ENCODE results near the gene ENDOU.

The ENDOU gene, protein sequence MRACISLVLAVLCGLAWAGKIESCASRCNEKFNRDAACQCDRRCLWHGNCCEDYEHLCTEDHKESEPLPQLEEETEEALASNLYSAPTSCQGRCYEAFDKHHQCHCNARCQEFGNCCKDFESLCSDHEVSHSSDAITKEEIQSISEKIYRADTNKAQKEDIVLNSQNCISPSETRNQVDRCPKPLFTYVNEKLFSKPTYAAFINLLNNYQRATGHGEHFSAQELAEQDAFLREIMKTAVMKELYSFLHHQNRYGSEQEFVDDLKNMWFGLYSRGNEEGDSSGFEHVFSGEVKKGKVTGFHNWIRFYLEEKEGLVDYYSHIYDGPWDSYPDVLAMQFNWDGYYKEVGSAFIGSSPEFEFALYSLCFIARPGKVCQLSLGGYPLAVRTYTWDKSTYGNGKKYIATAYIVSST

DNA sequence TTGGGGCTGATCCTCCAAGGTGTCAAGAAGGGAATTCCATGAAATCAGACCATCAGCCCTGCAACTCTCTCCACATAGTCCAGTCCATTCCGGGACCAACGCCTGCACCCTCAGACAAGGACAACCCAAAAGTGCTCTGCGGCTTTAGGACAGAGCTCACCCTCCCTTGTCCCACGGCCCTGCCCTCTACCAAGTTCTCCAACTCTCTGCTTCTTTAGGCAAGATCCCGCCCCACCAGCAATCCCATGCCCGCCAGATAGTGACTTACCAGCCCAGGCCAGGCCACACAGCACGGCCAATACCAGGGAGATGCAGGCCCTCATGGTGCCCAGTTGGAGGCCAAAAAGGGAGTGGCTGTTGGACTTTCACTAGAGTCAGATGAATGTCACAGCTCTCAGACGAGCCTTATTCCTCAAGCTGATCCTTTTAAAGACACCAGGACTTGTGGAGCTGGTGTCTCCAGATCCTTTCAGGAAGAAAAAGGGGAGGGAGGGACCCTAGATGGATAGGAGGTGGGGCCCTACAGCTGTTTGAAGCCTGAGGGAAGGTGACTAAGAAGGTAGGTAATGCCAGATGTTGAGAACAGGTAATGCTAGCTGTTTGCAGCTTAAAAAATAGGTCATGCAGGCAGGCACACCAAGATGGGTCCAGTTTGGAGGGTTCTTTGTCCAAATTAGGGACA, at the start of gene ENDOU:
ENDOU (minus strand) TSS at position 400 of the 682 bp plus-strand sequence; CDS start at position 323, 77 bp downstream.
- no peak for DNase-seq

GRCh38 chr12:47774663-47775062, 49.4 kb upstream of the ENDOU start:
- peak in 1 of 3 donors; percentile 34 for DNase-seq

DNA sequence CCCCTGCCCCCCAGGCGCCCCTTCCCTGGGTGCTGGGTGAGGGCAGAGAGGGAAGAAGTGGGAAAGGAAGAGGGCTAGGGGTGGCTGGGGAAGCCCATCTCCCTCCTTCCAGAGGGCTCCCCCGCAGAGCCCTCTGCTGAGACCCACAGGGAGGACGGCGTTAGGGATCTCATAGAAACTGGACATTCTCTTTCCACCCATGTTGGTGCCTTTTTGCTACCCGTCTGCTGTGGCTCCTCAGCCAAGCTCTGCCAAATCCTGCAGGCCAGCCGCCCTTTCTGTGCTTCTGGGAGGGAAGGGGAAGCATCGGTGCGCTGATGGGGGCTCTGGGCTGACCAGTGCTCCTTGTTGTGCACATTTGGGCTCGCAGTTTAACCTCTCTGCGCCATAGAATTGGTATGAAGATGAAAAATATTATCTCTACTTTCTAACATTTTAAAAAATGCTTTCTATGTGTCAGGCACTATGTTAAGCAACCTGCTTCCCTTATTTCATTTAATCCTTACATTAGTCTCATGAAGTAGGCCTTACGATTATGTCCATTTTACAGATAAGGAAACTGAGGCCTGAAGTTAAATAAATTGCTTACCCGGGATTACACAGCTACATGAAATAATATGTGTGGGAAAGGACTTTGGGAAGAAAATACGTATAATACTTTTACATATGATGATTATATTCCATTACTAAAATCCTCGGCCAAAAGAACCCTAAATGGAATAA, 48.7 kb upstream of the ENDOU start:
- peak in 1 of 3 donors; percentile 29 for DNase-seq

DNA sequence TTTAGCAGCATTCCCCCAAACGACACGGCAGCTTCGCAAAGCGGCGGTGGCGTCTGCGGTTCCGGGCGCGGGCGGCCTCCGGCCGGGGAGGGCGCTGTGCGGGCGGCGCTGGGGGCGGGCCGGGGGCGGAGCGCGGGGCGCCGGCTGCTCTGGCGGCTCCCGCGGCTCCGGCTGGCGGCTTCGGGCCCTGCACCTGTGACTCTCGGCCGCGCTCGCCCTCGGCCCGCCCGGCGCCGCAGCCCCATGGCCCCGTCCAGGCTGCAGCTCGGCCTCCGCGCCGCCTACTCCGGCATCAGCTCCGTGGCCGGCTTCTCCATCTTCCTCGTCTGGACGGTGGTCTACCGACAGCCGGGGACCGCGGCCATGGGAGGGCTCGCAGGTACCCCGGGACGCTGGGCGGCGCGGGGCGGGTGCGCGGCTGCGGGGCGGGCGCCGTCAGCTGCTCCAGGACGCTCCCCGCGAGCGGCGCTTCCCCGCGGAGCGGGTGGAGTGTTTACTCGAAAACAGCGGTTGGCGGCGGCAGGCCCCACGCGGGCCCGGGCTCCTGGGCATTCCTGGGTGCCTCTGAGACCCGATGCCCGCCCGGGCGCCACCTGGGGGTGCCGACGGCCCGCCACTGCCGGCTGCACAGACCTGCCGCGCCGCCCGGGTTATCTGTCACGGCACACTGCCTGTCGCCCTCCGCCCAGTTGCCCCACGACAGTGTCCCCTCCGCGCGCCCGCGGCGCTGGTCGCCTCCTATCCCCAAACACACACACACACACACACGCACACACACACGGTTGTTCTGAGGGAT, 48.0 kb upstream of the ENDOU start, which contains the start of gene SLC48A1:
SLC48A1 (plus strand) TSS at position 177 of the 796 bp plus-strand sequence; CDS start at position 244, 67 bp downstream.
- DNase-seq, result peak; percentile 59 to 88 (median 73)

GRCh38 chr12:47772738-47773061, 47.4 kb upstream of the ENDOU start:
- no peak for DNase-seq

DNA sequence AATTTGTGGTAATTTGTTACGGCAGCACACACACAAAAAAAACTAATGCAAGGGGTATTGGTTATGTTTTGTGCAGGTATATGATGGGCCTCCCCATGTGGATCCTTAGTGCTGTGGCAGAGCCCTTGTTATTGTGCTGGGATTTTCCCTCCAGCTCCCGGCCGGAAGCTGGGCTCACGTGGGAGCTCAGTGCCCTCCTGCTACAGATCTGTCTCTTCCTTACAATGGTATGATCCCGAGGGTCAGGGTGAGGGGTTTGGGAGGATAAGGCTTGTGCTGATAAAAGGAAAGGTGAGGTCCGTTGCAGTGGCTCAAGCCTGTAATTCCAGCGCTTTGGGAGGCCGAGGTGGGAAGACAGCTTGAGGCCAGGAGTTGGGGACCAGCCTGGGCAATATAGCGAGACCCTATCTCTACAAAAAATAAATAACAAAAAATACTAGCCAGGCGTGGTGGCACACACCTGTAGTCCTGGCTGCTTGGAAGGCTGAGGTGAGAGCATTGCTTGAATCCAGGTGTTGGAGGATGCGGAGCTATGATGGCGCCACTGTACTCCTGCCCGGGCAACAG, 46.9 kb upstream of the ENDOU start:
- no peak for DNase-seq

DNA sequence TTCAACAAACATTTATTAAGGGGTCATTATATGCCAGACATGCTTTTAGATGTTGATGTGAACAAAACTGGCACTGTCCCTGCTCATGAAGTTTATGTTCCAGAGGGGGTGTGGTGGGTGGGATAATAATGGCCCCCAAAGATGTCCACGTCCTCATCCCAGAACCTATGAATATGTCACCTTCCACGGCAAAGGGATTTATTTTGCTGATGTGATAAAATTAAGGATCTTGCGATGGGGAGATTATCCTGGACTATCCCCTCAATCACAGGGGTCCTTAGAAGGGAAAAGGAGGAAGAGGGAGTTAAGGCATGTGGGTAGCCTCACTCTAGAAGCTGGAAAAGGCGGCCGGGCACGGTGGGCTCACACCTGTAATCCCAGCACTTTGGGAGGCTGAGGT, 46.0 kb upstream of the ENDOU start:
- no peak for DNase-seq

DNA sequence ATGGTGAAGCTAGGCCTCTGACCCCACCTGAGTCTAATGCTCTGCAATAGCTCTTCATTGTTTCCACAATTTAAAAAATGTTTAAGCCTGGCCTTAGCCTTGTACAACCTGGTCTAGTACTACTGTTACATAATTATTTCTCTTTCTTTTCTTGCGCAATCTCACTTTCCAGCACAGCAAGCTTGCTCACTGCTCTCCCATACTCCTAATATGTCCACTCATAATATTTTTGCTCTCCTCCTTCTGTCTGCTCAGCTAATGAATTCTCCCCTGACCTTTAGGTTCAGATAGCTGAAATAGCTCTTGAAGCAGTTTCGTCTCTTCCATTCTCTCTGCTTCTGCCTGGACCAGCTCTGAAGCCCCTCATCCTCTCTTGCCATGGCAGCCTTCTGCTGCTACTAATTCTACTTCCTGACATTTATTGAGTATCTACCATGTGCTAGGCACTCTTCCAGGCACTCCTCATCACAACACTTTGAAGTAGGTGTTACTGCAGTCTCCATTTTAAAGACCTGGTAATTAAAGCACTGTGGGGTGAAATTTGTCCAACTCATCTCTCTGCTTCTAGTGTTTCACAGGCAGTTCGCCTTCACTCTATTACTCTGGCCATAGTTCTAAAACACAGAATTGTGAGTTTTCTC, 44.9 kb upstream of the ENDOU start:
- DNase-seq, result peak; percentile 54 to 85 (median 70)

DNA sequence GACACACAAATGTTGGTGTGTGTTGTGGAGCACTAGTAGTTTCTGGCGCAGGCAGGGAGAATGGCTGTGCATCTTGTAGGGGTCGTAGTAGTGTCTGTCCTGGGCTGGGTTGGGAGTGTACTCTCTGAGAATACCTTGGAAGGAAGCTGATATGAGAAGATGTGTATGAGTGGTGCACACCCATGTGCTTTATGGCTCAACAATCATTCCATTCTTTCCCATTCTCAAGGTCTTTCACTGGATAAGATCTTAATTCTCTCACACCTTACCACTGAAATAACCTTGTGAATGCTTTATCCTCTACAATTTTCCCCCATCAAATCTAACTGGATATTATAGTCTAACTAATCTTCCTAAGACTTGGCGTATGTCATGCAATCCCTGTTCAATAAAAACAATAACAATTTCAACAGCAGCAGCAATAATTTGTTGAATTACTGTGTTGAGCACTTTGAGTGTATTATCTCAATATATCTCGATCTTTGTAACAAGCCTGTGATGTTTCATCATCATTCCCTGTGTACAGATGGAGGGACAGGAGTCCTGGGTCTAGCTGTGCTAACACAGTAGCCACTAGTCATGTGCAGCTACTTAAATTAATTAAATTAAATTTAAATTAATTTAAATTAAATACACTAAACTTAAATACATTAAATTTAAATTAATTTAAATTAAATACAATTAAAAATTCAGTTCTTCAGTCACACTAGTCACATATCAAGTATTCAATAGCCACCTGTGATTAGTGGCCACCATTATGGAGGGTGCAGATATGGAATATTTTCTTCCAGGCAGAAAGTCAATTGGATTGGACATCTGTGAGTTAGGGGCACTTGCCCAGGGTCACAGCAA, 44.2 kb upstream of the ENDOU start:
- DNase-seq, result no peak

- DNase-seq, result no peak
Measured at GRCh38 chr12:47768323-47768811, 43.1 kb upstream of the ENDOU start.

DNA sequence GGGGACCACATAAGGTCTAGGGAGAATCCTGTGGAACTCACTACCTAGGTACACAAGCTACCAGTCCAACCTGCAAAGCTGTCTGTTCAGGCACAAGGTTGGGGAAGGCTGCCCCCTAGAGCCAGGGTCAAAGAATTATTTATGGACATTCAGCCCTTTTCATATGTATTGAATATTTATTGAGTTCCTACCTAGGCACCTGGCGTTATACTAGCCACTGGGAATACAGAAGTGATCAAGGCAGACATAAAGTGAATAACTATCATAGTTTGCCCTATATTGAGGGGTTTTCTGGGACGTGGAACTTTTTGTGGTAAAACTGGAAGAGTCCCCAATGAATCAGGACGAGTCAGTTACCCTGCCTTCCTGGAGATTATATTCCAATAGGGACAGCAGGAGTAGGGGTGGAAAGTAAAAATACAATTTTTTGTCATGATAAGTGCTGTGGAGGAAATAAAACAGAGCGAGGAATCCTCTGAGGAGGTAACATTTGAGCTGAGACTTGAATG, 42.0 kb upstream of the ENDOU start:
- DNase-seq, result peak; percentile 62 to 71 (median 68)

GRCh38 chr12:47766502-47767215, 41.4 kb upstream of the ENDOU start:
- DNase-seq, result no peak

GRCh38 chr12:47763481-47764346, 38.4 kb upstream of the ENDOU start:
- DNase-seq, result peak in 2 of 3 donors; percentile 44 to 52

DNA sequence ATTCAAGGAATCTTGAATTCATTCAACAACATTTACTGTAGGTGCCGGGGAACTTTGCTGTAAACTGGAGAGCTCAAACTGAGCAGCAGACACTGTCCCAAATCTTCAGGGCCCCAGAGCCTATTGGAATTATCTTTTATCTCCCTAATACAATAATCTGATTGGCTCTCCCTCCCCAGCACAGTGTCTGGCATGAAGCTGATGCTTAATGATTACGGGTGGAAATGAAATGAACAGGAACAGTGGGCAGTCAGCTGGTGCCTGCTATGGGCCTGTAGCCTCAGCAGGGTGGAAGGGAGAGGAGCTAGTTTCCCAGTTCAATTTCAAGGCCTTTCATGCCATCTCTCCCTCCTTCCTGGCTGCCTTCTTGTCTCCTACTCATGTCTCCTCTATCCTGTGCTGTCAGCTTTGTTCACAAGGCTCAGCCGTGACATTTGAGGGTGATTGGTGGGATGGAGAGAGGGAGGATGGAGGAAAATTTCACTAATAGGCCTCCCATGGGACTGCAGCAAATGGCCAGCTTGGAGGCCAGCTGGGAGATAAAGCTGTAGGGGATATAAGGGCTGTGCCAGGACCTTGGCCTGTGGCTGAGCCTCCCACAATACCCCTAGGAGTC, 37.7 kb upstream of the ENDOU start:
- no peak for DNase-seq

- DNase-seq, result peak; percentile 93 to 96 (median 94)
Measured at GRCh38 chr12:47758834-47759690, 33.8 kb upstream of the ENDOU start, which contains the start of gene RAPGEF3. RAPGEF3 (minus strand) TSS chr12:47758880; CDS start chr12:47758556, 324 bp downstream.

DNA sequence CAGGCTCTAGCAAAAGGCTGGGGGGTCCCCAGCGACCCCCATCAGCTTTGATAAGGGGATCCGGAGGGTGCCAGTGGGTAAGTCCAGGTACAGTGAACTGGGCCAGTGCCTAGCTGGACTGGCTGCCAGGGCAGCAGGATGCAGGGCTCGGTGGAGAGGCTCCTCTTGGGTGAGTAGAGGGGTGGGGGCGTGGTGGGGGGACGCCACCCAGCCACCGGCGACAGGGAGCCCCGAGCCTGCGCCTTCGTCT, 33.2 kb upstream of the ENDOU start:
- DNase-seq, result no peak

Measured in suppressor macrophage treated with lipopolysaccharide for 1 hour (primary cell).